HUES48 (cell line): ENCODE results near the gene FGFR3.

Experiments
- H3K27ac ChIP-seq: one replicate; pipeline ENCODE4 v1.7.0; 2013; ENCODE audit warnings: low read depth, low read length, inconsistent platforms
- H3K27me3 ChIP-seq: 2 replicates; pipeline ENCODE4 v1.6.1; 2013; ENCODE audit warnings: mild to moderate bottlenecking, low read length; ENCODE audit not compliant: control insufficient read depth, insufficient read depth
- H3K36me3 ChIP-seq: 2 replicates; pipeline ENCODE4 v1.6.1; 2013; ENCODE audit warnings: low read length; ENCODE audit not compliant: control insufficient read depth, insufficient read depth
- H3K4me1 ChIP-seq: 2 replicates; pipeline ENCODE4 v1.6.1; 2013; ENCODE audit warnings: mild to moderate bottlenecking, low read length; ENCODE audit not compliant: control insufficient read depth, insufficient read depth
- H3K4me3 ChIP-seq: 2 replicates; pipeline ENCODE4 v1.5.1; 2013; ENCODE audit warnings: mild to moderate bottlenecking, low read depth, low read length
- H3K9ac ChIP-seq: 2 replicates; pipeline ENCODE4 v1.6.1; 2013; ENCODE audit warnings: mild to moderate bottlenecking, low read depth, low read length, moderate library complexity
- H3K9me3 ChIP-seq: 2 replicates; pipeline ENCODE4 v1.6.1; 2013; ENCODE audit warnings: low read length; ENCODE audit not compliant: control insufficient read depth, insufficient read depth

Gene FGFR3

DNA sequence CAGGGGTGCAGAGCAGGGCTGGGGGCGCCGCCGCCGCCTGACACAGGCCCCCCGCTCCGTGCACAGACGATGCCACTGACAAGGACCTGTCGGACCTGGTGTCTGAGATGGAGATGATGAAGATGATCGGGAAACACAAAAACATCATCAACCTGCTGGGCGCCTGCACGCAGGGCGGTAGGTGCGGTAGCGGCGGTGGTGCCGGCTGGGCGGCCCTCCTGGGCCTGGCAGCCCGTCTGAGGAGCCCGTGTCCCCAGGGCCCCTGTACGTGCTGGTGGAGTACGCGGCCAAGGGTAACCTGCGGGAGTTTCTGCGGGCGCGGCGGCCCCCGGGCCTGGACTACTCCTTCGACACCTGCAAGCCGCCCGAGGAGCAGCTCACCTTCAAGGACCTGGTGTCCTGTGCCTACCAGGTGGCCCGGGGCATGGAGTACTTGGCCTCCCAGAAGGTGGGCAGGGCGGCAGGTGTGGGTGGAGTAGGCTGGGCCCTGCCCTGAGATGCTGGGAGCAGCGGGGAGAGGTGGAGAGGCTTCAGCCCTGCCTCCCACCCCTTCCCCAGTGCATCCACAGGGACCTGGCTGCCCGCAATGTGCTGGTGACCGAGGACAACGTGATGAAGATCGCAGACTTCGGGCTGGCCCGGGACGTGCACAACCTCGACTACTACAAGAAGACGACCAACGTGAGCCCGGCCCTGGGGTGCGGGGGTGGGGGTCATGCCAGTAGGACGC, 12.6 kb downstream of the FGFR3 start:
- Histone ChIP-seq H3K4me3 (no peak overlapping the region), H3K4me1 (no peaks in the 10 kb centered on the region), H3K27ac (no peak overlapping the region), H3K9me3 (no peaks in the 10 kb centered on the region), H3K27me3 (no peaks in the 10 kb centered on the region), H3K36me3 (peaks cover 43% of the 10 kb centered on the region), H3K9ac (no peak overlapping the region)

DNA sequence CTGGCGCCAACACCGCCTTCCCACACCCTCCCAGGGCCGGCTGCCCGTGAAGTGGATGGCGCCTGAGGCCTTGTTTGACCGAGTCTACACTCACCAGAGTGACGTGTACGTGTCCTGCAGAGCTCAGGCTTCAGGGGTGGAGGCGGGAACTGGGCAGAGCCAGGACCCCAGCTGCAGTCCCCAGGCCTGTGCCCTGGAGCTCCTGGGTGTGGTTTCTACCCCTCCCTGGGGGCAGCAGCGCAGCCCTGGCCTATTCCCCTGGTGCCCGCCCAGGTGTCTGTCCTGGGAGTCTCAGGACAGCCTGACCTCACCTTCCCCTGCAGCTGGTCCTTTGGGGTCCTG, 13.1 kb downstream of the FGFR3 start:
- Histone ChIP-seq H3K27me3 (no peaks in the 10 kb centered on the region), H3K9me3 (no peaks in the 10 kb centered on the region), H3K36me3 (peaks cover 41% of the 10 kb centered on the region), H3K9ac (no peak overlapping the region), H3K4me3 (no peak overlapping the region), H3K4me1 (no peaks in the 10 kb centered on the region), H3K27ac (no peak overlapping the region)

DNA sequence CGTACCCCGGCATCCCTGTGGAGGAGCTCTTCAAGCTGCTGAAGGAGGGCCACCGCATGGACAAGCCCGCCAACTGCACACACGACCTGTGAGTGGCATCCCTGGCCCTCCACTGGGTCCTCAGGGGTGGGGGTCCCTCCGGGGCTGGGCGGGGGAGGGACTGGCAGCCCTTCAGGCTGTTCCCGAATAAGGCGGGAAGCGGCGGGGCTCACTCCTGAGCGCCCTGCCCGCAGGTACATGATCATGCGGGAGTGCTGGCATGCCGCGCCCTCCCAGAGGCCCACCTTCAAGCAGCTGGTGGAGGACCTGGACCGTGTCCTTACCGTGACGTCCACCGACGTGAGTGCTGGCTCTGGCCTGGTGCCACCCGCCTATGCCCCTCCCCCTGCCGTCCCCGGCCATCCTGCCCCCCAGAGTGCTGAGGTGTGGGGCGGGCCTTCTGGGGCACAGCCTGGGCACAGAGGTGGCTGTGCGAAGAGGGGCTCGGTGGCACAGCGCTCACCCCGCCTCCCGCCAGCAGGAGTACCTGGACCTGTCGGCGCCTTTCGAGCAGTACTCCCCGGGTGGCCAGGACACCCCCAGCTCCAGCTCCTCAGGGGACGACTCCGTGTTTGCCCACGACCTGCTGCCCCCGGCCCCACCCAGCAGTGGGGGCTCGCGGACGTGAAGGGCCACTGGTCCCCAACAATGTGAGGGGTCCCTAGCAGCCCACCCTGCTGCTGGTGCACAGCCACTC, 13.7 kb downstream of the FGFR3 start:
- H3K9me3 ChIP-seq = no peaks in the 10 kb centered on the region
- H3K27me3 ChIP-seq = no peaks in the 10 kb centered on the region
- no peaks in the 10 kb centered on the region for H3K4me1 ChIP-seq
- no peak overlapping the region for H3K4me3 ChIP-seq
- peaks cover 39% of the 10 kb centered on the region for H3K36me3 ChIP-seq
- no peak overlapping the region for H3K27ac ChIP-seq
- no peak overlapping the region for H3K9ac ChIP-seq

DNA sequence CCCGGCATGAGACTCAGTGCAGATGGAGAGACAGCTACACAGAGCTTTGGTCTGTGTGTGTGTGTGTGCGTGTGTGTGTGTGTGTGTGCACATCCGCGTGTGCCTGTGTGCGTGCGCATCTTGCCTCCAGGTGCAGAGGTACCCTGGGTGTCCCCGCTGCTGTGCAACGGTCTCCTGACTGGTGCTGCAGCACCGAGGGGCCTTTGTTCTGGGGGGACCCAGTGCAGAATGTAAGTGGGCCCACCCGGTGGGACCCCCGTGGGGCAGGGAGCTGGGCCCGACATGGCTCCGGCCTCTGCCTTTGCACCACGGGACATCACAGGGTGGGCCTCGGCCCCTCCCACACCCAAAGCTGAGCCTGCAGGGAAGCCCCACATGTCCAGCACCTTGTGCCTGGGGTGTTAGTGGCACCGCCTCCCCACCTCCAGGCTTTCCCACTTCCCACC, 14.3 kb downstream of the FGFR3 start:
- no peaks in the 10 kb centered on the region for H3K27me3 ChIP-seq
- peaks cover 36% of the 10 kb centered on the region for H3K36me3 ChIP-seq
- no peak overlapping the region for H3K4me3 ChIP-seq
- H3K9ac ChIP-seq = no peak overlapping the region
- H3K4me1 ChIP-seq = no peaks in the 10 kb centered on the region
- no peaks in the 10 kb centered on the region for H3K9me3 ChIP-seq
- no peak overlapping the region for H3K27ac ChIP-seq

DNA sequence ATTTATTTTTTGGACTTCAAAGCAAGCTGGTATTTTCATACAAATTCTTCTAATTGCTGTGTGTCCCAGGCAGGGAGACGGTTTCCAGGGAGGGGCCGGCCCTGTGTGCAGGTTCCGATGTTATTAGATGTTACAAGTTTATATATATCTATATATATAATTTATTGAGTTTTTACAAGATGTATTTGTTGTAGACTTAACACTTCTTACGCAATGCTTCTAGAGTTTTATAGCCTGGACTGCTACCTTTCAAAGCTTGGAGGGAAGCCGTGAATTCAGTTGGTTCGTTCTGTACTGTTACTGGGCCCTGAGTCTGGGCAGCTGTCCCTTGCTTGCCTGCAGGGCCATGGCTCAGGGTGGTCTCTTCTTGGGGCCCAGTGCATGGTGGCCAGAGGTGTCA, 15.3 kb downstream of the FGFR3 start:
- Histone ChIP-seq H3K27ac (no peak overlapping the region), H3K36me3 (peaks cover 42% of the 10 kb centered on the region), H3K4me3 (no peak overlapping the region), H3K27me3 (no peaks in the 10 kb centered on the region), H3K4me1 (no peaks in the 10 kb centered on the region), H3K9me3 (no peaks in the 10 kb centered on the region), H3K9ac (no peak overlapping the region)

DNA sequence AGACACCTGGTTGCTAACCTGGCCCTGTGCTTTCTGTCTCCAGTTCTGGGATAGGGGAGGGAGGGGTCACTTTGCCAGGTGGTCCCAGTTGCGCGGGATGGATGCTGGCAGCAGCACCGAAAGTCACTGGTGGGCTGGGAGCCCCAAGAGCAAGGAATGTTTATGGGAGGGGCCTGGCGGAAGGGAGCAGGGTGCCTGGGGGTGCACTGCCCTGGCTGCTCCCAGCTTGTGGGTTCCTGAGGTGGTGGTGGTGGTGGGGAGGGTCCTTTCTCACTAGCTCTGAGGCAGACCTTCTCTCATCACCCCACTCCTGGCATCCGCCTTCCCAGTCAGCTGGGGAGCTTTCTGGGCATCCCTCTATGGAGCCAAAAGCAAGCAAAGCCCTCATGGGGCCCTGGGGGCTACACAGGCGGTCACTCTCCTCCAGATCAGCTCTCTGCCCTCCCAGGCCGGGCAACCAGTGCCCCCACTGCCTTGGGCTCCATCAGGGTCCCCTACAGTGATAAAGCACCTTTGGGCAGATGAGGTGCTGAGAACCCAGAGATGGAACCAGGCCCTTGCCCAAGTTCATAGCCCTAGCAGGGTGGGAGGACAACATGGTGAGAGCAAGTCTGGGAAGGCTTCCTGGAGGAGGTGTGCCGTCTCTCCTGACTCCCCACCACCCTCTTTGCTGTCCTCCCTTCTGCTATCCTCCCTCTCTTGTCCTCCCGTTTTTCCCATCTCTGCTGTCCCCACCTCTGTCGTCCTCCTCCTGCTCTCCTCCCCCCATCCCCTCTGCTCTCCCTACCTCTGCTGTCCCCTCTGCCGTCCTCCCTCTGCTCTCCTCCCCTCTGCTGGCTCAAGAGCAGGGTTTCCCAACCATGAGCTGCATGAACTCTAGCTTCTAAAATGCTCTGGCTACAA, 16.0 kb downstream of the FGFR3 start:
- Histone ChIP-seq H3K36me3 (peaks cover 42% of the 10 kb centered on the region), H3K27me3 (no peaks in the 10 kb centered on the region), H3K27ac (no peak overlapping the region), H3K4me1 (no peaks in the 10 kb centered on the region), H3K9ac (no peak overlapping the region), H3K4me3 (no peak overlapping the region), H3K9me3 (no peaks in the 10 kb centered on the region)

DNA sequence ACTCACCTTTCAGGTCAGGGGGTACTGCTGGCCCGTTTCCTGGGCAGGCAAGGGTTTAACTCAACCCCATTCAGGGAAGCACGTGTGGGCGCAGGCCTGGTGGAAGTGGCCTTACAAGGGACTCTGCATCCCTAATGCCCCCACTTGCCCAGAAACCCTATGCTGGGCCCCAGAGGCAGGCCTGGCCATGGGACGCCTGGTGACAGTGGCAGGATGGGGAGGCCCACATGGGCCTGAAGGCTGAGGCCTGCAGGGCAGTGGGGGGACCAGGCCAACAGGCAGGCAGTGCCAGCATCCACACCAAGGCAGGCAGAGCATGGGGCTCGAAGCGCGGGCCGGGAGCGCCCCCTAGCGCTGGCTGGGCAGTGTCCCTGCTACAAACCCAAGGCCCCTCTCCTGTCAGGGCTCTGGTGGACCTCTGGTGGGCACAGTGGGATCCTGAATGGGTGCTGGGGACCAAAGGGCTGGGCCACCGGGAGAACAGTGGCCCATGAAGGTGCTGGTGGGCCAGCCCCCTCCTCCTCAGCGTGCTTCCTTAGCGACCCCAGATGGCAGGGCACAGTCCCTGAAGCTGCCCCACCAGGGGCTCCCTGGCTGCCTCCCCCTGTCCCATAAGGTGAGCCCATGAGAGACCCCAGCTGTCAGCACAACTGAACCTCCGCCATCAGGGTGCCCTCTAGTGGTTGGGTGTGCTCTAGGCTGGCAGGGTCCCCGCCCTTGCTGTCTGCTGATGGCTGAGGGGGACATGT, 16.8 kb downstream of the FGFR3 start:
- Histone ChIP-seq H3K4me1 (no peaks in the 10 kb centered on the region), H3K9ac (no peak overlapping the region), H3K4me3 (no peak overlapping the region), H3K36me3 (peaks cover 43% of the 10 kb centered on the region), H3K27me3 (no peaks in the 10 kb centered on the region), H3K27ac (no peak overlapping the region), H3K9me3 (no peaks in the 10 kb centered on the region)

DNA sequence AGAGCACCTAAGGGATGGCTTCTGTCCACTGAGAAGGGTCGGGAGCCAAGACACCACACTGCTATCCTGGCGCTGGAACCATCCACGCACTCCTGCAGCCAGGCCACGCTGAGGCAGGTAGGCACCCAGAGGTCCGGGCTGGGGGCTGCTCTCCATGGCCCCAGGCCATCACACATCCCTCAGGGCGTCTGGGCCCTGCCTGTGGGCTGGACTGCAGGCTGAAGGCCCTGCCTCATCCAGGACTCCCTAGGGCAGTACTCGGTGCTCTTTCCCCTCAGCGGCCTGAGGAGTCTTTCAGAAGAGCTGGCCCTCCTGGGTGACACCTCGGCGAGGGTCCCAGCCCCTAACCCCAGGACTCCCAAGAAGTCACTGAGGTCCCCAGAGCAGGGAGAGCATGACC, 17.7 kb downstream of the FGFR3 start:
- no peak overlapping the region for H3K4me3 ChIP-seq
- H3K27ac ChIP-seq = no peak overlapping the region
- no peak overlapping the region for H3K9ac ChIP-seq
- peaks cover 43% of the 10 kb centered on the region for H3K36me3 ChIP-seq
- H3K27me3 ChIP-seq = no peaks in the 10 kb centered on the region
- H3K9me3 ChIP-seq = no peaks in the 10 kb centered on the region
- no peaks in the 10 kb centered on the region for H3K4me1 ChIP-seq

DNA sequence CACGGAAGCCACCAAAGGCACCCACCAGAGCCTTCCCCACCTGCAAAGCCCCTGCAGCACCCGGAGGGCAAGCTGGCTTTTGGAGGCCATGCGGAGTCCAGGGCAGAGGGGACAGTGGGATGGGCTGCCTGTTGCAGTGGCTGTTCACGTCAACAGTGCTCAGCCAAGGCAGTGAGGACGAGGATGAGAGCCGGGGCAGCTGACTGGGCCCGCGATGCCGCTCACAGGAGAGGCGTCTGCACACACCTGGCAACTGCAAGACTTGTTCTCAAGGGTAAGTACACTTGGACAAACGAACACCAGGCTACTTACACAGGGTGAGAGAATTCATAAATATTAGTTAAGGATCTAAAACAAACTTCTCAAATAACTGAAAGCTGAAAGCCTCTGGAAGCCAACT, 19.6 kb downstream of the FGFR3 start:
- Histone ChIP-seq H3K36me3 (peaks cover 45% of the 10 kb centered on the region), H3K27me3 (no peaks in the 10 kb centered on the region), H3K9me3 (no peaks in the 10 kb centered on the region), H3K4me3 (no peak overlapping the region), H3K4me1 (no peaks in the 10 kb centered on the region), H3K27ac (no peak overlapping the region), H3K9ac (no peak overlapping the region)

DNA sequence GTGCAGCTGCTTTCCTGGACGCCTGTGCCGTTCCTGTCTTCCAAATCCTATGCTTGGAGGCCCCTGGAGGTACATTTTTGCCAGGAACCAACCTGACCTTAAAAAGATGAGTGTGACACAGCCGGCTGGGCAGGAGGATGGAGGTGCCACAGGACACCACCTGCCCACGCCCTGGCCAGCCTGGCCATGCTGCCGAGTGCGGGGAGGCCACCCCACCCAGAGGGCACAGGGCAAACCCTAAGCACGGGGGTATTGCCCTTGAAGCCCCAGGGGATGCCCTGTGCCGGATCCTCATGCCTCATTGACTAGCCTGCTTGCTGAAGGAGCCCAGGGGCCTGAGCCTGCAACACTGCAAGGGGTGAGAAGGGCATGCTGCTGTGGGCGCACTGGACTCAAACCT, 20.1 kb downstream of the FGFR3 start:
- H3K27ac ChIP-seq = no peak overlapping the region
- H3K9me3 ChIP-seq = no peaks in the 10 kb centered on the region
- H3K36me3 ChIP-seq = peaks cover 49% of the 10 kb centered on the region
- H3K4me1 ChIP-seq = no peaks in the 10 kb centered on the region
- no peaks in the 10 kb centered on the region for H3K27me3 ChIP-seq
- H3K4me3 ChIP-seq = no peak overlapping the region
- H3K9ac ChIP-seq = no peak overlapping the region
